Progenitor cell of endocrine pancreas (in vitro differentiated cells): ENCODE data around the gene TAPT1. TPM values are rescaled to one million over a fixed set of nuclear protein-coding genes. Genes with fewer than 3 reads are reported as not detected.

Experiments
- DNase-seq: peaks from one replicate; pipeline ENCODE4 v3.0.0; 2021; ENCODE audit warnings: low spot score; ENCODE audit not compliant: unreplicated experiment
- H3K27ac Mint-ChIP-seq: 2 replicates; pipeline ENCODE4 v1.8.0; 2021; ENCODE audit warnings: mild to moderate bottlenecking, moderate library complexity, mixed read lengths
- H3K27me3 Mint-ChIP-seq: 2 replicates; pipeline ENCODE4 v1.8.0; 2021; ENCODE audit warnings: mixed read lengths
- H3K36me3 Mint-ChIP-seq: 2 replicates; pipeline ENCODE4 v1.8.0; 2022; ENCODE audit warnings: mixed read lengths; ENCODE audit not compliant: insufficient read depth
- H3K4me1 Mint-ChIP-seq: 2 replicates; pipeline ENCODE4 v1.8.0; 2021; ENCODE audit warnings: low read depth, mixed read lengths
- H3K4me3 Mint-ChIP-seq: 2 replicates; pipeline ENCODE4 v1.8.0; 2021; ENCODE audit warnings: low read depth, mild to moderate bottlenecking, moderate library complexity, mixed read lengths
- H3K9me3 Mint-ChIP-seq: 2 replicates; pipeline ENCODE4 v1.8.0; 2021; ENCODE audit warnings: low read depth, mixed read lengths
- total RNA-seq: library from RNA; stranded (reverse); gene quantifications from 2 replicates; pipeline ENCODE4 v1.2.1, GENCODE V29; 2021
- TF ChIP-seq, protein P1 (sequence below): fragments of 200-600 bp; sonication (generic); IDR thresholded peaks from one replicate; pipeline ENCODE4 v1.5.0; 2021; ENCODE audit warnings: antibody characterized with exemption, mild to moderate bottlenecking; ENCODE audit not compliant: unreplicated experiment

The TAPT1 gene
- total RNA-seq, 1 donor from 2014 or later, result 29.1 TPM

DNA sequence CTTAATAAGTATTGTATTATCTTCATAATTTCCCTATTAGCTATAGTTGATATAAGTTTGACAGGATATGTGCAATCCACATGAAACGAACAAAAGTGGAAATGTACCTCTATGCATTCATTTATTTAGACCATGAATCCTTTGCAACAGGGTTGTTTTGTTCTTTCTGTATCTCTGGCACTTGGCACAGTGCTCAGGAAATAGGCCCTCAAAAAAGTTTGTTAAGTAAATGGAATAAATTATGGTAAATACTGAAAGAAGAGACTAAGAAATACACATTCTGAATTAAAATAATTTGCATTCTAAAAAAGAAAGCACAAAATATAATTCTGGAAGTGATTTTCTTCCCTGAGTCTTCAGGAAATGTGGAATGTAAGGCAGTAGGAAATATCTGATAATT lies 39.3 kb downstream of the TAPT1 start:
- Mint-ChIP-seq H3K4me1 (no peaks in the 10 kb centered on the region), H3K36me3 (peaks cover 7% of the 10 kb centered on the region), H3K27ac (no peak overlapping the region), H3K4me3 (no peak overlapping the region), H3K27me3 (no peaks in the 10 kb centered on the region), H3K9me3 (no peaks in the 10 kb centered on the region)
- no peak for DNase-seq
- TF ChIP-seq, protein P1, sequence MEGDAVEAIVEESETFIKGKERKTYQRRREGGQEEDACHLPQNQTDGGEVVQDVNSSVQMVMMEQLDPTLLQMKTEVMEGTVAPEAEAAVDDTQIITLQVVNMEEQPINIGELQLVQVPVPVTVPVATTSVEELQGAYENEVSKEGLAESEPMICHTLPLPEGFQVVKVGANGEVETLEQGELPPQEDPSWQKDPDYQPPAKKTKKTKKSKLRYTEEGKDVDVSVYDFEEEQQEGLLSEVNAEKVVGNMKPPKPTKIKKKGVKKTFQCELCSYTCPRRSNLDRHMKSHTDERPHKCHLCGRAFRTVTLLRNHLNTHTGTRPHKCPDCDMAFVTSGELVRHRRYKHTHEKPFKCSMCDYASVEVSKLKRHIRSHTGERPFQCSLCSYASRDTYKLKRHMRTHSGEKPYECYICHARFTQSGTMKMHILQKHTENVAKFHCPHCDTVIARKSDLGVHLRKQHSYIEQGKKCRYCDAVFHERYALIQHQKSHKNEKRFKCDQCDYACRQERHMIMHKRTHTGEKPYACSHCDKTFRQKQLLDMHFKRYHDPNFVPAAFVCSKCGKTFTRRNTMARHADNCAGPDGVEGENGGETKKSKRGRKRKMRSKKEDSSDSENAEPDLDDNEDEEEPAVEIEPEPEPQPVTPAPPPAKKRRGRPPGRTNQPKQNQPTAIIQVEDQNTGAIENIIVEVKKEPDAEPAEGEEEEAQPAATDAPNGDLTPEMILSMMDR, result no peak

DNA sequence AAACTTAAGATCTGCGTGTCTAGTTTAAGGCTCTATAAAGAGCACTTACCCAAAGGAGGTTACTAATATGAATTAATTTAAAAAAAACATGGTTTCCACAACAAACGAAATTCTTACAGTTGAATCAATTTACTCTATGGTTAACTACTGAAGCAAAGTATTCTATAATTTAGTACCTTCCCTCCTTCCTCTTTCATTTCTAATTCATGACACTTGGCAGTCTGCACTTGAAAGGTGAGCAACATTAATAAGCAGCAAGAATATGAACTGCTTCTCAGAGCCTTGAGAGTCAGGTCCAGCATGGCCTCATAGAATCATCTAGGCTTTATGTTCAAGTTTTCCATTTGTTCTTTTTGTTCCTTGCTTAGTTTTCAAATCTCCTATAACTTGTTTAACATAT lies 42.7 kb downstream of the TAPT1 start:
- TF ChIP-seq, protein P1, result no peak
- no peaks in the 10 kb centered on the region for H3K4me1 Mint-ChIP-seq
- no peak overlapping the region for H3K4me3 Mint-ChIP-seq

GRCh38 chr4:16176621-16177020 lies 49.6 kb downstream of the TAPT1 start:
- Mint-ChIP-seq H3K27ac (no peak overlapping the region), H3K4me3 (no peak overlapping the region), H3K4me1 (no peaks in the 10 kb centered on the region), H3K27me3 (no peaks in the 10 kb centered on the region), H3K9me3 (no peaks in the 10 kb centered on the region), H3K36me3 (peaks cover 3% of the 10 kb centered on the region)
- no peak for DNase-seq
- TF ChIP-seq, protein P1, result no peak

More for the DNA sequence above, 42.7 kb downstream of the TAPT1 start:
- Mint-ChIP-seq H3K27me3 (no peaks in the 10 kb centered on the region), H3K36me3 (peaks cover 5% of the 10 kb centered on the region), H3K9me3 (no peaks in the 10 kb centered on the region), H3K27ac (no peak overlapping the region)
- DNase-seq, result no peak

GRCh38 chr4:16171831-16172230 lies 54.4 kb downstream of the TAPT1 start:
- H3K9me3 Mint-ChIP-seq, result no peaks in the 10 kb centered on the region
- H3K27me3 Mint-ChIP-seq, result no peaks in the 10 kb centered on the region
- no peak for DNase-seq
- no peak overlapping the region for H3K4me3 Mint-ChIP-seq
- TF ChIP-seq, protein P1, result no peak
- no peak overlapping the region for H3K27ac Mint-ChIP-seq
- peaks cover 14% of the 10 kb centered on the region for H3K36me3 Mint-ChIP-seq
- no peaks in the 10 kb centered on the region for H3K4me1 Mint-ChIP-seq

DNA sequence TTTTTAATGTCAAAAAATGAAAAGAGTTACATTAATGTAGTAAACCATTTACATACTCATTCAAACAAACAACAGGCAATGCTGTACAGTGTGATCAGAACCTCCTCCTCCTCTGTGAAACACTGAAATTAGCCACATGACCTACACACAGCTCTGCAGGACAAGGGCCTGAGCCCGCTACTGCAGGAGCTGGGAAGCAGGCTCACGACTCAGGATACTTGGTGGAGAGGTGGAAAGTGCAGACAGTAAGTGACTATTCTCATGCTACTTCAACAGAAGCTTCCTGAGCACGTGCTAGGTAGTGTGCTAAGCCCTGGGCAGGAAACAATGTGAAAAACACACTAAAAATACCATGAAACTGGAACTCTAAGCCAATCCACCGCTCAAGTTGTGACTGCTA lies 56.8 kb downstream of the TAPT1 start:
- Mint-ChIP-seq H3K27ac (no peak overlapping the region), H3K4me3 (no peak overlapping the region), H3K27me3 (no peaks in the 10 kb centered on the region), H3K36me3 (peaks cover 29% of the 10 kb centered on the region), H3K9me3 (no peaks in the 10 kb centered on the region), H3K4me1 (no peaks in the 10 kb centered on the region)
- TF ChIP-seq, protein P1, result no peak
- no peak for DNase-seq
